Loucy (cell line): ENCODE data around the gene SLX4IP.

Source experiments
- H2AFZ ChIP-seq: fragments of 200-600 bp; sonication (generic); 2 replicates; pipeline ENCODE4 v1.6.0; 2016; ENCODE audit warnings: antibody characterized with exemption, mild to moderate bottlenecking, low read length, moderate library complexity
- H3F3A ChIP-seq: fragments of 200-600 bp; 2 replicates; pipeline ENCODE4 v1.6.0; 2016; ENCODE audit warnings: antibody characterized with exemption, low read depth, mild to moderate bottlenecking
- H3K27me3 ChIP-seq: fragments of 200-600 bp; sonication (generic); 2 replicates; pipeline ENCODE4 v1.6.1; 2014; ENCODE audit warnings: low read length, mild to moderate bottlenecking; ENCODE audit not compliant: insufficient read depth, poor library complexity, severe bottlenecking
- H3K36me3 ChIP-seq: fragments of 200-600 bp; sonication (generic); 2 replicates; pipeline ENCODE4 v1.6.1; 2016; ENCODE audit warnings: low read length; ENCODE audit not compliant: insufficient read depth
- H3K4me1 ChIP-seq: fragments of 200-600 bp; sonication (generic); 2 replicates; pipeline ENCODE4 v1.5.1; 2014; ENCODE audit warnings: low read length, mild to moderate bottlenecking; ENCODE audit not compliant: insufficient read depth, poor library complexity, severe bottlenecking
- H3K4me2 ChIP-seq: fragments of 200-600 bp; sonication (generic); 2 replicates; pipeline ENCODE4 v1.6.0; 2014; ENCODE audit warnings: antibody characterized with exemption, low read length, low read depth, mild to moderate bottlenecking; ENCODE audit not compliant: poor library complexity, severe bottlenecking
- H3K4me3 ChIP-seq: fragments of 200-600 bp; sonication (generic); 2 replicates; pipeline ENCODE4 v1.5.1; 2014; ENCODE audit warnings: low read length, mild to moderate bottlenecking, mixed read lengths; ENCODE audit not compliant: poor library complexity, severe bottlenecking
- H3K79me2 ChIP-seq: fragments of 200-600 bp; sonication (generic); 2 replicates; pipeline ENCODE4 v1.6.1; 2014; ENCODE audit warnings: low read length; ENCODE audit not compliant: insufficient read depth
- H3K9ac ChIP-seq: fragments of 200-600 bp; sonication (generic); 2 replicates; pipeline ENCODE4 v1.6.0; 2014; ENCODE audit warnings: mild to moderate bottlenecking, low read depth, low read length, moderate library complexity; ENCODE audit not compliant: poor library complexity, severe bottlenecking
- H3K9me2 ChIP-seq: fragments of 200-600 bp; sonication (generic); replicated peaks from 2 replicates; pipeline ENCODE4 v1.6.1; 2016; ENCODE audit warnings: low read depth, low read length, mixed read lengths
- H3K9me3 ChIP-seq: fragments of 200-600 bp; sonication (generic); 2 replicates; pipeline ENCODE4 v1.6.1; 2014; ENCODE audit warnings: mild to moderate bottlenecking, antibody characterized with exemption, low read length, low read depth; ENCODE audit not compliant: insufficient read depth
- H4K20me1 ChIP-seq: fragments of 200-600 bp; sonication (generic); 2 replicates; pipeline ENCODE4 v1.6.0; 2014; ENCODE audit warnings: antibody characterized with exemption, low read length, mild to moderate bottlenecking; ENCODE audit not compliant: insufficient read depth, poor library complexity, severe bottlenecking
- EZH2phosphoT487 ChIP-seq: fragments of 200-600 bp; IDR thresholded peaks from 2 replicates; pipeline ENCODE4 v1.6.1; 2018; ENCODE audit warnings: antibody characterized with exemption, mild to moderate bottlenecking, moderate library complexity, borderline replicate concordance
- TF ChIP-seq, protein P1 (sequence below): fragments of 200-600 bp; sonication (generic); conservative IDR thresholded peaks from 2 replicates; pipeline ENCODE4 v1.5.1; 2014; ENCODE audit warnings: mild to moderate bottlenecking, antibody characterized with exemption, low read length

Gene SLX4IP

DNA sequence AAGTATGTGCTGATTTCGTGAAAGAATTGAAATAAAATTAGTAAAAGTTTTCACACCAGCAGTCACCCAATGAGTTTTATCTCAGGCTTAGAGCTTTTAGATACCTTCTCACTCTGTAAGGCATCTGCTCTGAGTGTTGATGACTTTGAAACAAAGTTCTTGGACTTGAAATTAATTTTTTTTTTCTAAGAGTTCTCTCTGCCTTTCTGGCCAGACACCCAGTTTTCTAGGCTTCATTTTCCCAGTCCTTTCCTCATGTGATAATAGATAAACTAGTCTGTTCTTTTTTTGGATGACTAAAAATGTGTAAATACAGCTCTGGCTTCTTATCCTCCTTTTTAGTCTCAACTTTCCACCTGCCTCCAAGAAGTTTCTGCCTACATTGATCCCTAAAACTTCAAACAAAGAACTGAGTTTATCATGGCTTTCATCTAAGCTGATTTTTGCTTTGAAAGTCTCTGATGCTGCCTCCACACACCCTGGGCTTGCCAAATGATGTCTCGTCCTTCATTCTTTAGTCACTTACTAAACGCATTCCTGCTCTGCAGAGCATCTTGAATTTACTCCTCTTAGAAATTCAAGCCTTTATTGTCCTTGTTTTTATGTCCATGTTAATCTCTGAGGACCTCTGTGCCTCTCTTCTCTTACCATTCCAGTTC lies 32.7 kb downstream of the SLX4IP start:
- Histone ChIP-seq H3K27me3 (no peaks in the 10 kb centered on the region), H3K9me2 (no peaks in the 10 kb centered on the region), H3K4me2 (no peak overlapping the region), H3K79me2 (peaks cover 23% of the 10 kb centered on the region; the same call in 1 of the 2 replicates), H3F3A (no peaks in the 10 kb centered on the region), H3K36me3 (peaks cover 3% of the 10 kb centered on the region; the same call in 1 of the 2 replicates), H2AFZ (no peak overlapping the region), H3K9ac (no peak overlapping the region), H3K4me3 (no peak overlapping the region), H3K9me3 (no peaks in the 10 kb centered on the region), H4K20me1 (no peaks in the 10 kb centered on the region), H3K4me1 (no peaks in the 10 kb centered on the region)
- TF ChIP-seq, protein P1, sequence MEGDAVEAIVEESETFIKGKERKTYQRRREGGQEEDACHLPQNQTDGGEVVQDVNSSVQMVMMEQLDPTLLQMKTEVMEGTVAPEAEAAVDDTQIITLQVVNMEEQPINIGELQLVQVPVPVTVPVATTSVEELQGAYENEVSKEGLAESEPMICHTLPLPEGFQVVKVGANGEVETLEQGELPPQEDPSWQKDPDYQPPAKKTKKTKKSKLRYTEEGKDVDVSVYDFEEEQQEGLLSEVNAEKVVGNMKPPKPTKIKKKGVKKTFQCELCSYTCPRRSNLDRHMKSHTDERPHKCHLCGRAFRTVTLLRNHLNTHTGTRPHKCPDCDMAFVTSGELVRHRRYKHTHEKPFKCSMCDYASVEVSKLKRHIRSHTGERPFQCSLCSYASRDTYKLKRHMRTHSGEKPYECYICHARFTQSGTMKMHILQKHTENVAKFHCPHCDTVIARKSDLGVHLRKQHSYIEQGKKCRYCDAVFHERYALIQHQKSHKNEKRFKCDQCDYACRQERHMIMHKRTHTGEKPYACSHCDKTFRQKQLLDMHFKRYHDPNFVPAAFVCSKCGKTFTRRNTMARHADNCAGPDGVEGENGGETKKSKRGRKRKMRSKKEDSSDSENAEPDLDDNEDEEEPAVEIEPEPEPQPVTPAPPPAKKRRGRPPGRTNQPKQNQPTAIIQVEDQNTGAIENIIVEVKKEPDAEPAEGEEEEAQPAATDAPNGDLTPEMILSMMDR: no peak

DNA sequence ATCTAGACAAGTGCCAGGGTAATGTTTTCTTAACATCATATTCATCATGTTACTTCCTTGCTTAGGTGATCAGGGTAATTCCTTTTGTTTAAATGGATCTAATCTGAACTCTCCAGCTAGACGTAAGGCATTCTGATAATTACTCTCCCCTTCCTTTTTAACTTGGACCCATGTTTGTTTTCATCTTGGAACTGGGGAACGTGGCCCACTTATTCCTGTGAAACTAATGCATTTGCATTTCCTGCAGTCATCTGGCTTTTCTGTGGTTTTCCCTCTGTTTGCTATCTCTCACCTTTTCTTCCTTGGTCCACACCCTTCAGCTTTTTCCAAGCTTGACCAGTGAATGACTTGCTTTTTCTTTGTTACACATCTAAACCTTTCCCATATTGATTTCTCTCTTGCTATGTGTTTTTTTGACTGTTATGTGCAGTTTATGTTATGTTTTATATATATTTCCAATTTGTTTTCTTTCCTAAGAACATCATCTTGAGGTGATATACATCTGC lies 33.3 kb downstream of the SLX4IP start:
- H3K9me3 ChIP-seq: no peaks in the 10 kb centered on the region
- peaks cover 3% of the 10 kb centered on the region; the same call in 1 of the 2 replicates for H3K36me3 ChIP-seq
- no peak overlapping the region for H3K9ac ChIP-seq
- no peak overlapping the region for H2AFZ ChIP-seq
- no peak overlapping the region for H3K4me2 ChIP-seq
- H3K79me2 ChIP-seq: peaks cover 23% of the 10 kb centered on the region; the same call in 1 of the 2 replicates
- no peaks in the 10 kb centered on the region for H3K9me2 ChIP-seq
- no peak overlapping the region for H3K4me3 ChIP-seq
- H4K20me1 ChIP-seq: no peaks in the 10 kb centered on the region
- H3K27me3 ChIP-seq: no peaks in the 10 kb centered on the region
- TF ChIP-seq, protein P1: no peak
- no peak for TF ChIP-seq EZH2phosphoT487
- H3F3A ChIP-seq: no peaks in the 10 kb centered on the region
- H3K4me1 ChIP-seq: no peaks in the 10 kb centered on the region

DNA sequence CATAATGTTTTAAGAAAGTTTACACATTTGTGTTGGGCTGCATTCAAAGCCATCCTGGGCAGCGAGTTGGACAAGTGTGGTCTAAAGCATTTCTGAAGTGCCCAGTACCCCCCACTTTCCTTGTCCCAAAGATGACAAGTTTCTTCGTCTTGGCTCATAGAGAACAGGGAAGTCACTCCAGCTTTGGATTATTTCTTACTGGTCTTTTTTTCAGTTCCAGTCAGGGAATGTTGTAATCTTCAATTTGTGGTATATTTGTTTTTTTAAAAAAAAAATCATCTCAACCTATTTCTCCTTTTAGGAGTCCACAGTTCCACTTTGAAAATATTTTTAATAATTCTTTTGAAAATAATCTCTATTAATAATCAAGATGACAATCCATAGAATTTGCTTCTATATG lies 34.0 kb downstream of the SLX4IP start:
- Histone ChIP-seq H3F3A (no peaks in the 10 kb centered on the region), H3K9ac (no peak overlapping the region), H3K4me1 (no peaks in the 10 kb centered on the region), H3K79me2 (peaks cover 23% of the 10 kb centered on the region; the same call in 1 of the 2 replicates), H3K4me3 (no peak overlapping the region), H3K36me3 (peaks cover 3% of the 10 kb centered on the region; the same call in 1 of the 2 replicates), H4K20me1 (no peaks in the 10 kb centered on the region), H2AFZ (no peak overlapping the region), H3K9me2 (no peaks in the 10 kb centered on the region), H3K9me3 (no peaks in the 10 kb centered on the region), H3K4me2 (no peak overlapping the region), H3K27me3 (no peaks in the 10 kb centered on the region)
- no peak for TF ChIP-seq EZH2phosphoT487
- TF ChIP-seq, protein P1: no peak
